Measurements from ENCODE around the gene DNM1L.

DNM1L gene

DNA sequence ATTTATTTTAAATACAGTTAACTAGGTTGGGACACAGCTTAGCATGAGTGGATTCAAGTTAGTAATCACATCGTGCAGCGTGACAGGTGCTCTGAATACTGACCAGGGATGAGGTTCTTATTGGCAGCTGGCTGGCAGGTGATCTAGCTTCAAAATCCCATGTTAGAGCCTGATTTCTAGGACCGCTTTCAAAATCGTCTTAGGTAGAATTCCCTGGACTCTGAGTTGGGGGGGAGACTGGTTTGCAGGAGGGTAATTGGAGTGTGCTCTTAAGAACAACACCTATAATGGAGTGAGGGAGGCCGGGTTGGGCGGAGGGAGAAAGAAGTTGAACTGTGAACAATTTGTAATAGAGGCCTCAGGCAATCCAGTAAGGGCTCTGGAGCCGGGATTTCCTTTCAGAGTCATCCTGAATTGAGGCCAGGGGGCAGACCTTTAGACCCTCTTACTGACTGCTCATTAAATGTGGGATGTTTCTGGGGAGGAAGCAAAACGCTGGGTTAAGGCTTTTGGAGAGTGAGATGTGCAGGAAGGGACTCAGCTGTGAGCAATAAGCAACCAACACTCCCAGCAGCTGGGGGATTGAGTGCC is 77.5 kb downstream of the DNM1L start:
- no peak for DNase-seq (ENCODE audit: low read depth in 2 of 2)

- DNase-seq (ENCODE audit: low read depth in 2 of 2), result no peak
Measured at GRCh38 chr12:32757157-32757556, 78.1 kb downstream of the DNM1L start.

DNA sequence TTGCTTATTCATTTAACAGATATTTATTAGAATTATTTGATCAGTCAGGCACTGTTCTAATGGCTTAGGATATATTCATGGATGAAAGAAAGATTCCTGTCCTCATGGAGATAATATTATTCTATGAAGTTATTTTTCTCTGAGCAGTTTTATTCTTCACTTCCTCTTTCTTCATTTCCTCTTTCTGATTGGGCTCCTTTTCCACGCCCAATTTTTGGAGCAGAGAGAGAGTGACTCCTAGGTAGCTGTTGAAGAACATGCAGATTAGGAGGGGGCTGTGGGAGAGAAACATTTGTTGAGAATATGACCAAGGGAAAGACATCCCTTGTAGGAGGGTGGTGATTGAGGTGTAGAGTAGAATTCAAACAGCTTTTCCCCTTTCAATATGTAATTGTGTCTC is 82.6 kb downstream of the DNM1L start:
- DNase-seq (ENCODE audit: low read depth in 2 of 2), result no peak

DNA sequence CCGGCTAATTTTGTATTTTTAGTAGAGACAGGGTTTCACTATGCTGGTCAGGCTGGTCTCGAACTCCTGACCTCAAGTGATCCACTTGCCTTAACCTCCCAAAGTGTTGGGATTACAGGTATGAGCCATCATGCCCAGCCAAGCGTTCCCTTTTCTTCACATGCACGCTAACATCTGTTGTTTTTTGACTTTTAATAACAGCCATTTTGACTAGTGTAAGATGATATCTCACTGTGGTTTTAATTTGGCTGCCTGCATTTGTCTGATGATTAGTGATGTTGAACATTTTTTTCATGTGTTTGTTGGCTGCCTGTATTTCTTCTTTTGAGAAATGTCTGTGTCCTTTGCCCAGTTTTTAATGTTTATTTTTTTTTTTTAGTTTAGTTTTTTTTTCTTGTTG is 86.8 kb downstream of the DNM1L start:
- DNase-seq (ENCODE audit: low read depth in 2 of 2), result no peak

- DNase-seq (ENCODE audit: low read depth in 2 of 2), result no peak
Measured at GRCh38 chr12:32768518-32768917, 89.4 kb downstream of the DNM1L start.

- no peak for DNase-seq (ENCODE audit: low read depth in 2 of 2)
Measured at GRCh38 chr12:32770141-32770540, 91.0 kb downstream of the DNM1L start.

DNA sequence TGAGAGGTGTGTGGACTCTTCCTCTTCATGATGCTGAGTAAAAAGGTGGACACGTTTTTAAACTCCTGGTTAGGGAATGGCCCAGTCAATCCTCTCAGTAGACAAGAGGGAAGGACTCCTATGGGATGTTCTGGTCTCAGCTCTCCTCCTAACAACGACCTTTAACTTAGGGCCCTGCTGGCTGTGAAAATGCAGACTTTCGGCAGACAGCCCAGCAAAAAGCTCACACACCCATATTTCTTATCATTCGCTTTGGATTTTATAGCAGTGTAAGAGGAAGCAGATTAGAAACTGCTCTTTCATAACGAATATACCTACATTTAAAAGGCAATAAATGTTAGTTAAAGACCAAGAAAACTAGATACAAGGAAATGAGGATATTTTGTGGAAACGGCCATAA is 94.6 kb downstream of the DNM1L start:
- DNase-seq (ENCODE audit: low read depth in 2 of 2), result no peak

GRCh38 chr12:32776258-32776657 is 97.2 kb downstream of the DNM1L start:
- no peak for DNase-seq (ENCODE audit: low read depth in 2 of 2)

DNA sequence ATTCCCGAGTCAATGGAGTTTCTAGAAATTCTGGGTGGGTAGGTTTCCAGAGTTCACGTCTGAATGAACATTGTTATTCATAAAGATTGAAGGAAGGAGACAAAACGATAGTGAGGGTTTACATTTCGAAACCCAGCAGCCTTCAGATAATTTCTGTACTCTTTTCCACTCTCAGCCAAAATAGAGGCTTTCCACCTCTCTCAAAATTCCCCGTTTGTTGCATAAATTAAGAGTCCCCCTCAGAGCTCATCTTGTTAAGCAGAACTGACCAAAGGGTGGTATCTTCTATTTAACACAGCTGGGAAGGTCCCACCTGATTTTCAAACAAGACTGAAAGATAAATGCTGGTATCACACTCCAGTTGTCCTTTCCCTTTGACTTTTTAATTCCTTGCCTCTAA is 98.1 kb downstream of the DNM1L start:
- no peak for DNase-seq (ENCODE audit: low read depth in 2 of 2)

DNA sequence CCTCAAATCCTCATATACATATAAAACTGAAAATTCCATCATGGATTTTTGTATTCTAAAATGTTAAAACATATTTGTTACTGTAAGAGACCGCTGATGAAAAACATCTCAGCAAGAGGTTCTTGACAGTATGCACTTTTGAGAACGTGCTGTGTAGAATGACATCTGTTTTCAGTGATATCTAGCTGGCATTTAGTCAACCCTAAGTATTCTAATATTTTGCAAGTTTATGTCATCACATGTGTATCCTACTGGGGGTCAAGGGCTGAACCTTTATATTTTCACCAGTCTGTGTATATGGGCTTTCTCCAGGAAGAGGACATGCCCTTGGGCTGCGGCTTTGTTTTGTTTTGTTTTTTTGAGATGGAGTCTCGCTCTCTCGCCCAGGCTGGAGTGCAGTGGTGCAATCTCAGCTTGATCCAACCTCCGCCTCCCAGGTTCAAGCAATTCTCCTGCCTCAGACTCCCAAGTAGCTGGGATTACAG is 98.6 kb downstream of the DNM1L start:
- no peak for DNase-seq (ENCODE audit: low read depth in 2 of 2)

- no peak for DNase-seq (ENCODE audit: low read depth in 2 of 2)
Measured at GRCh38 chr12:32780071-32780470, 101.0 kb downstream of the DNM1L start.

GRCh38 chr12:32783029-32783428 is 103.9 kb downstream of the DNM1L start:
- DNase-seq (ENCODE audit: low read depth in 2 of 2), result no peak

- no peak for DNase-seq (ENCODE audit: low read depth in 2 of 2)
Measured at GRCh38 chr12:32785557-32785956, 106.5 kb downstream of the DNM1L start.

- DNase-seq (ENCODE audit: low read depth in 2 of 2), result no peak
Measured at GRCh38 chr12:32788405-32788804, 109.3 kb downstream of the DNM1L start.

- DNase-seq (ENCODE audit: low read depth in 2 of 2), result no peak
Measured at GRCh38 chr12:32789446-32789845, 110.3 kb downstream of the DNM1L start.

GRCh38 chr12:32789916-32790315 is 110.8 kb downstream of the DNM1L start:
- no peak for DNase-seq (ENCODE audit: low read depth in 2 of 2)

DNA sequence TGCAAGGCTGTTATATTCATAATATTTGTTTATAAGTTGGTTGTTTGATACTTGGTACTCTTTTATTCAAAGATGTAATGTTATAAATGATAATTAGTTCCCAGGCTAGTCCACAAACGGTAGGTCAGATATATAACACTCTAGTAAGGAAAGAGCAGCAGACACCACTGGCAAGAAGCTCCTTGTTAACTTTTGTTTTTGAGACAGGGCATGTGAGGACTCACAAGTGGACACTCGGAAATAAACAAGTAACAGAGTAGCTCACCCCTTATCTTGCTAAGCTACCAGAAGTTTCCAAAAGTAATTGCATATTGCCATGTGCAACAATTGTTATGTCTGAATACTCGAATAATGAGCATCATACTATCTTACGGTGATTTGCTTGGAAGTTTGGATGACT is 115.2 kb downstream of the DNM1L start:
- DNase-seq (ENCODE audit: low read depth in 2 of 2), result no peak

Data from stimulated activated CD8-positive, alpha-beta memory T cell treated with anti-CD3 and anti-CD28 coated beads, Interleukin-2, amount 100 ng/mL, for 48 hours (primary cell).